ENCODE data around the gene WNT11.

DNA sequence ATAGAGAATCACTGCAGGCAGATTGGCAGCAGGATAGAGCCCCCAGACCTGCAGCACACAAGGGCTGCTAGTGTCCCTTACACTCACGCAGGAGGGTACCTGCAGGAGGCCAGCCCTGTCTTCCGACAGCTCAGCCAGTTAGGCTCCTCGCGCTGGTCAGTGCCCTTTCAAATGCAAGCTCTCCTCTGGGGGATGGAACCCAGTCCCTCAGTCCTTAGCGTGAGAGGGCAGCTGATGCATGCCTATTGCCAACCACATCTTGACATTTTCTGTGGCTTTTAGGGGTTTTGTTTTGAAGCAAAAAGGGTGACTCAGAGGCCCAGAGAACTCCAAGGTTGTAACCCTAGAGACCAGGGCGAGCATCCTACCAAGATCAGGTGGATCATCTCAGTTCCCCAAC is 40.0 kb downstream of the WNT11 start:
- TF ChIP-seq, protein P1, sequence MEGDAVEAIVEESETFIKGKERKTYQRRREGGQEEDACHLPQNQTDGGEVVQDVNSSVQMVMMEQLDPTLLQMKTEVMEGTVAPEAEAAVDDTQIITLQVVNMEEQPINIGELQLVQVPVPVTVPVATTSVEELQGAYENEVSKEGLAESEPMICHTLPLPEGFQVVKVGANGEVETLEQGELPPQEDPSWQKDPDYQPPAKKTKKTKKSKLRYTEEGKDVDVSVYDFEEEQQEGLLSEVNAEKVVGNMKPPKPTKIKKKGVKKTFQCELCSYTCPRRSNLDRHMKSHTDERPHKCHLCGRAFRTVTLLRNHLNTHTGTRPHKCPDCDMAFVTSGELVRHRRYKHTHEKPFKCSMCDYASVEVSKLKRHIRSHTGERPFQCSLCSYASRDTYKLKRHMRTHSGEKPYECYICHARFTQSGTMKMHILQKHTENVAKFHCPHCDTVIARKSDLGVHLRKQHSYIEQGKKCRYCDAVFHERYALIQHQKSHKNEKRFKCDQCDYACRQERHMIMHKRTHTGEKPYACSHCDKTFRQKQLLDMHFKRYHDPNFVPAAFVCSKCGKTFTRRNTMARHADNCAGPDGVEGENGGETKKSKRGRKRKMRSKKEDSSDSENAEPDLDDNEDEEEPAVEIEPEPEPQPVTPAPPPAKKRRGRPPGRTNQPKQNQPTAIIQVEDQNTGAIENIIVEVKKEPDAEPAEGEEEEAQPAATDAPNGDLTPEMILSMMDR (IDR thresholded peaks at IDR 0.05) = no peak
- no peak for TF ChIP-seq POLR2A (IDR thresholded peaks at IDR 0.05)
